GM21737 (cell line): Measurements from ENCODE around the gene STX5.
"Not testable (repeated sequence)": the region's sequence is repeated elsewhere in the genome, so short reads cannot be mapped to it uniquely, and the experiment has no call there.

Experiments
- ATAC-seq: cut with Tn5 transposase; IDR thresholded peaks from one replicate; pipeline ENCODE4 v1.9.1; 2021; ENCODE audit warnings: mild to moderate bottlenecking, moderate library complexity; ENCODE audit not compliant: unreplicated experiment

STX5 gene

DNA sequence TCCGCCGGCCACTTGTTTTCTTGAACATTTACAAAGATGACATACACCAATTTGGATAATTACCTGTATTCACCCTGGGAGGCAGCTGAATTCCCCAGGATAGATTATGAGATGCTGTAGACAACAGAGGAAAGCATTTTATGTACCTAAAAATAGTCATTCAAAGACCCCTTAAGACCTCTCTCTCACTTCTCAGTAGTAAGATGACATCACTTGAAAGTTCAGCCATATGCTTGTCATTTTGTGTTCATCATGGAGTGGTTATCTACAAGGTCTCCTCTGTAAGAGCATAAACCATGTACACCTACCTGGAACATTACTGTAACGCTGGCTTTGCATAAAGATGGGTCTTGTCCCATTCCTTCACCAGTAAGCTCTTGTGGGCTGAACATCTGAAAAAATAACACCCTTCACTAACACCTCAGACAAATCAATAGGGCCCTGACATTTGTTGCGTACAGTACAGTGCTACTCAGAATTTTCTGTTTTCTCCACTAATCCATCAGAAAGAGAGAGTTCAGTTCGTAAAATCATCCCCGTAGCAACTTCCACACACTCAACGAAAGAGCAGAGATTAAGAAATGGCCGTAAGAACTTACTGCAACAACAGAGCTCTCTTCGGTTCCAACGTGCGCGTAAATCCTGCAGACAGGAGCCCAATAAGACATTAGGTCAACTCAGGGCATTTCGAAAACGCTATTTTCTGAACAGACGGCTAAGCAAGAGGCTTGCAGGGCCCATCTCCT, 23.1 kb upstream of the STX5 start:
- no peak for ATAC-seq

DNA sequence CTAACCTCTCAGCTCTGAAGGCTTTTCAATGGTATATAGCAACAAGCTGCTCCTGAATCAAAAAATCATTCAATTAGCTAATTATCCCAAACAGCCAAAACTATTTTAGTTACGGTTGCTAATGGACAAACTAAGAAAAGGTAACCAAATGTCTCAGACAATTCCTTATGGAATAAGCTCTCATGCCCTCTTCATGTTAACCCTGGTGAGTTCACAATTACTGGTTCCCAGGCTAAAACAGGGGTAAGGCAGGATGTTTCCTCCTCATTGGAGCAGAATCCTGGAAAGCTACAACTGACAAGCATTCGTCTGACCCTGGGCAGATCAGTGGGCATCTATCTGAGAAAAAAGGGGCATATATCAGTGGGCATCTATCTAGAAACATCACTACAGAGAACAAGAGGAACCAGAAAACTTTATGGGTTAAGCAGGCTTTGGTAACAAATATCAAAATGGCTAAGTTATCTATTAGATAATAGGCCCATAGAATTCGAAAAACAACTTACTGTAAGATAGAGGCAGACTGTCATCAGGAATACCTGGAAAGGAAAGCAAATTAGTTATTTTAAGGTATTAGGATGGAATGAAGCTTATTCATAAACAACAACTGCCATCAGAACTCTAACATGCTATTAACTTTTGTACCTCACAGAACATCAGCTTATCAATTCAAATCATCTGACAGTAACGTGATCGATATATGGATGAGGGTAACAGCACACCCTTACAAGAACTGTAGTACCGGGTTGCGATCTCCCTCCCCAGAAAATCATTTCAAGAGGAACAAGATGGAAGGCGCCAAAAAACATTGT, 22.4 kb upstream of the STX5 start:
- ATAC-seq = no peak

DNA sequence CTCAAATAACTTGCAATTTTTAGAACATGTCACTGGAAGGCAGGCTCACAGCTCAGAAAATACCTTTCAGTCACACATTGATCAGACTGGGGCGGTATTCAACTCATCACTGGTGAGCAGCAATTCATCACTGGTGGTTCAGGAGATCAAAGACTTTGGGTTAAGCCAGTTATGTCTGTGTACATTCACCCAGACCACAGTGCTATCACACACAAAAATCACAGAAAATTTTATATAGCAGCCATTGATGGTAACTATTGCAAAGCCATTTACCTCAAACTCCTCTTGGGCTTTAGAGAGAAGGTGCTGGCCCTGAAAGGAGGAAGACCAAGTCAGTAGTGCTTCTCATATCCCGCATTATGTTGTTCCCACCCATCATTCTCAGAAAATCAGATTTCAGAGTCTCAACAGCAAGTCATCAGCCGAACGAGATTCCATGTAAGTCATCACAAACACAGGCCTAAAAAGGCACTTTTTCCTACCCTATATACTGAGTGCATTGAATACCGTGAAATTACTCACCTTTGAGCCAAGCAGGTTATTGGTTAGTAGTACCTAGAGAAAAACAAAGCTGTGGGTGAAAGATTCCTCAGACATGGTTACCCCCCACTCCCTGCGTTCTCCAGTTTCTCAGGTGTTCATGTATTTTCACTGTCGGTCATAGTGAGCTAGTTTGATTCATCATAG, 21.6 kb upstream of the STX5 start:
- no peak for ATAC-seq

GRCh38 chr11:62852523-62853188, 20.8 kb upstream of the STX5 start:
- no peak for ATAC-seq

- ATAC-seq = no peak
Observed at GRCh38 chr11:62851807-62852522, 20.1 kb upstream of the STX5 start.

DNA sequence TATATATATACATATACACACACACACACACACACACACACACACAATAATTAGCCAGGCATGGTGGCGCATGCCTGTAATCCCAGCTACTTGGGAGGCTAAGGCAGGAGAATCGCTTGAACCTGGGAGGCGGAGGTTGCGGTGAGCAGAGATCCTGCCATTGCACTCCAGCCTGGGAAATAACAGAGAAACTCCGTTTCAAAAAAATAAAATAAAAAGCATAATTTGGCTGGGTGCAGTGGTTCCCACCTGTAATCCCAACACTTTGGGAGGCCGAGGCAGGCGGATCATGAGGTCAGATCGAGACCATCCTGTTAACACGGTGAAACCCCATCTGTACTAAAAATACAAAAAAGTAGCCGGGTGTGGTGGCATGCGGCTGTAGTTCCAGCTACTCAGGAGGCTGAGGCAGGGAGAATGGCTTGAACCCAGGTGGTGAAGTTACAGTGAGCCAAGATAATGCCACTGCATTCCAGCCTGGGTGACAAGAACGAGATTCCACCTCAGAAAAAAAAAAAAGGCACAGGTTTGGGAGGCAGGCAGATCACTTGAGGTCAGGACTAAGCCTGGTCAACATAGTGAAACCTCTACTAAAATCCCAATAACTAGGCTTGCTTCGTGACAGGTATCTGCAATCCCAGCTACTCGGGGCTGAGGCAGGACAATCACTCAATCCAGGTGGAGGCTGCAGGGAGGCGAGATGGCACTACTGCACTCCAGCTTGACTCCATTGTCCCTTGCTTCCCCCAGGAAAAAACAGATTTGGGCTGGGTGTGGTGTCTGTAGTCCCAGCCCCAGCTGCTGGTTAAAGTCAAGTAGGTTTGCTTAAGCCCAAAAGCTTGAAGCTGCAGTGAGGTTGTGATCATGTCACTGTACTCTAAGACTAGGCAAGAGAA, 19.3 kb upstream of the STX5 start:
- ATAC-seq = no peak

GRCh38 chr11:62847767-62848314, 16.0 kb upstream of the STX5 start:
- ATAC-seq = no peak

GRCh38 chr11:62846177-62846576, 14.3 kb upstream of the STX5 start:
- no peak for ATAC-seq

- no peak for ATAC-seq
Observed at GRCh38 chr11:62844154-62844553, 12.3 kb upstream of the STX5 start.

DNA sequence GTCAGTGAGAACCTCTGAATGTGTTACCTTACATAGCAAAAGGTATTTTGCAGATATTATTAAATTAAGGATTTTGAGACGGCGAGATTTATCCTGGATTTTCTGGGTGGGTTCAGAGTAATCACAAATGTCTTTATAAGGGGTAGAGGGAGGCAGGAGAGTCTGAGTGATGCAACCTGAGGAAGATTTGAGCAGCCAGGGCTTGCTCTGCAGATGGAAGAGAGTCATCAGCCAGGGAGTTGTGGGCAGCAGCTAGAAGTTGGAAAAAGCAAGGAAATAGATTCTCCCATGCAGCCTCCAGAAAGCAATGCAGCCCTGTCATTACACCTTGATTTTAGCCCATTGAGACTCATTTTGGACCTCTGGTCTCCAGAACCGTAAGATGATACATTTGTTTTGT, 11.6 kb upstream of the STX5 start:
- ATAC-seq = no peak

GRCh38 chr11:62842891-62843290, 11.0 kb upstream of the STX5 start:
- not testable (repeated sequence) for ATAC-seq

DNA sequence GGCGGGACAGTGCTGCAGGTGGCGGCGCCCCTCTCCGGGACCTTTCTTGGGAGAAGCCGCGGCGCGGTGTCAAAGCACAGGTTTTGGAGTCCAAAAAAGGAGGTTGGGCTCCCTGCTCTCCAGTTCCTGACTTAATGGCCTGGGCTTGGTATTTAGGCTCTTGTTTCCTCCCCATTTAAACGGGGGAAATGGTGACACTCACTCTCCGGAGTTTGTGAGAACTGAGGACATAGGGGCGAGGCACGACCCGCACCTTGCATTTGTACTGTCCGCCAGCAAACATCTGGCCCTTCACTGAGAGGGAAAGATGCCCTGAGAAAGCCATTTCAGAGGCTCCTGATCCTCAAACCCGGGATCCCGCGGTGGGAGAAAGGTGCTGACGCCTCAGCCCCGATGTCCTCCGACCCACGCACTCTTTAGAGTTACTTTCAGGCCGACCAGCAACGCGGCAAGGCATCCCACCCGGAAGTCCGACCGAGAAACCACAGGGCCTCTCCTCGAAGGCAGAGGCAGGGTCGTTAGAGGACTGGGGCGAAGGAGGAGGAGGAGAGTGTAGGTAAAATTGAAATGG, 10.4 kb upstream of the STX5 start:
- ATAC-seq = no peak

GRCh38 chr11:62841361-62842170, 9.7 kb upstream of the STX5 start:
- peak; percentile 41 for ATAC-seq

DNA sequence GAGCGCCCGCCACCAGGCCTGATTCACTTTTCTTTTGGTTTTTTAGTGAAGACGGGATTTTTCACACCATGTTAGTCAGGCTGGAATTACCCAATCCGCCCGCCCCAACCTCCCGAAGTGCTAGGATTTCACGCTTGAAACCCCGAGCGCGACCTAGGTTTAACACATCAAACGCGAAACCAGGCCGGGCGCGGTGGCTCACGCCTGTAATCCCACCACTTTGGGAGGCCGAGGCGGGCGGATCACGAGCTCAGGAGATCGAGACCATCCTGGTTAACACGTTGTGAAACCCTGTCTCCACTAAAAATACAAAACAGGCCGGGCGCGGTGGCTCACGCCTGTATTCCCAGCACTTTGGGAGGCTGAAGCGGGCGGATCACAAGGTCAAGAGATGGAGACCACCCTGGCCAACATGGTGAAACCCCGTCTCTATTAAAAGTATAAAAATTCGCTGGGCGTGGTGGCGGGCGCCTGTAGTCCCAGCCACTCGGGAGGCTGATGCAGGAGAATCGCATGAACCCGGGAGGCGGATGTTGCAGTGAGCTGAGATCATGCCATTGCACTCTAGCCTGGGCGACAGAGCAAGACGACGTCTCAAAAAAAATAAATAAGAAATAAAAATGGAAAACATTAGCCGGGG, 9.0 kb upstream of the STX5 start:
- ATAC-seq = not testable (repeated sequence)

GRCh38 chr11:62839050-62839945, 7.4 kb upstream of the STX5 start, which contains the start of gene WDR74:
Gene WDR74, minus strand, starts transcription at chr11:62839590. Its CDS starts 20 bp downstream, at chr11:62839570.
- peak; percentile 44 for ATAC-seq

- no peak for ATAC-seq
Observed at GRCh38 chr11:62835336-62835735, 3.5 kb upstream of the STX5 start.
